GM18507 (cell line): ENCODE data around the gene BAK1.
A peak's percentile ranks its signal among the peaks of the same experiment; 100 is the strongest.

ENCODE experiments used
- DNase-seq: peaks from one replicate; pipeline ENCODE4 v3.0.0; 2011; ENCODE audit warnings: low read depth; ENCODE audit not compliant: insufficient read length; ENCODE audit errors: extremely low spot score
- FAIRE-seq: peaks from 2 replicates; lab custom pipeline; 2011; peaks lifted over from hg19 to GRCh38; lab: Jason Lieb, UNC

The BAK1 gene

DNA sequence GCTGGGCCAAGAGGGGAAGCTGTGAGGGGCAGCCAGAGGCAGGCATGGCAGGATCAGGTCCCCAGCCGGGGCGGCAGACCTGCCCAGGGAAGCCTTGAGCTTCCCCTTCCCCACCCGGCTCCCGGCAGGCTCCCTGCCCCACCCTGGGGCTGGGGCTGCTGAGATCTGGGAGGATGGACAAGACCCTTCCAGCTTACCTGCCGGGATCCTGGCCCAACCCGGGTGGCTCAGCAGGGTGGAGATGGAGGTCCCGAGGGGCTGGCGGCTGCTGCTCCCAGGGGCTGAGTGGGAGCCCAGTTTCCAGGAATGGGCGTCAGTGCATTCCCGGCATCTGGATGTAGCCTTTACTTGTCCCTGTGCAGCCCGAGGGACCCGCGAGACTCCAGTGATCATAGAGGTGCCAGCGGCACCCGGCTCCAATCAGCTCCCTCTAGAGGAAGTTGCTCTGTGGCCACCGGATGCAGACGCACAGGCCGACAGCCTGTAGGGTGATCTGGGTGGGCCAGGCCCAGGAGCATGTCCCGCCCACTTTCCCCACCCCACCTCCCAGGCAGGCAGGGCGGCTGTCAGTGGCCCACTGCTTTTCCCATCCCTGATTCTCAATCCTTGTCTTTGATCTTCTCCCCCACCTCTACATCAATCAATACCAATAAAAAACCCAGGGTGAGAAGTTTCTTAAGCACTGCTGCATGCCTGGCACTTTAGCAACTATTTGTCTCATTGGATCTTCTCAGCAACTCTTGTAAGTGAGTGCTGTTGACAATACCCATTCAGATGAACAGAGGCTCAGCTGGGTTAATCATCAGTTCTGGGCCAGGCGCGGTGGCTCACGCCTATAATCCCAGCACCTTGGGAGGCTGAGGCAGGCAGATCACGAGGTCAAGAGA is at the start of gene BAK1:
Gene BAK1, minus strand, starts transcription at position 449 of the 887 bp plus-strand sequence. CDS start 2,672 bp downstream, outside the sequence.
- peak; percentile 81 for DNase-seq
- peak; percentile 83 for FAIRE-seq

DNA sequence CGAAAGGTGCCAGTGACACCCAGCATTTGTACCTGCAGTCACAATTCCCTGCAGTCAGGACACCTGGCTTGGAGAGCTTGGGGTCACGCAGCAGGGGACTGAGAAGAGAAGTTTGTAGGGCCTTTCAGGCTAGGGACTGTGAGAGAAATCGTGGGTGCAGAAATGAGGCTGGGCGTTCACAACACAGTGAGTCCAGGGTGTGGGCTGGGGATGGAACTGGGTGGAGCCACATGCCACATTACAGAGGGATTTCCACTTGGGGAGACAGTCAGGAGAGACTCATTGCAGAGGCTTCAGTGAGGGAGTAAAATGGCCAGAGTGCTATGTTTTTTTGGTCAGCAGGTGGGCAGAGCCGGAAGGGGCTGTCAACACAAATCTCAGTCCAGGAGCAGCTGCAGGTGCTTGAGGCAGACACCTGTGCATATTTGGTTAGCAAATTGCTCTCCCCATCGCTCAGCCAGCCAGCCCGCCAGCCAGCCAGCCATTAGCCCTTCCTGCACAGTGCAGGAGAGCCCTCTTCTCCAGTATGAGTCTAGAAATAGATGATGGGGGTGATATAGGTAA is 48.4 kb upstream of the BAK1 start:
- DNase-seq (no peak), FAIRE-seq (no peak)

- no peak for FAIRE-seq
Observed at GRCh38 chr6:33627876-33628275, 47.8 kb upstream of the BAK1 start.

DNA sequence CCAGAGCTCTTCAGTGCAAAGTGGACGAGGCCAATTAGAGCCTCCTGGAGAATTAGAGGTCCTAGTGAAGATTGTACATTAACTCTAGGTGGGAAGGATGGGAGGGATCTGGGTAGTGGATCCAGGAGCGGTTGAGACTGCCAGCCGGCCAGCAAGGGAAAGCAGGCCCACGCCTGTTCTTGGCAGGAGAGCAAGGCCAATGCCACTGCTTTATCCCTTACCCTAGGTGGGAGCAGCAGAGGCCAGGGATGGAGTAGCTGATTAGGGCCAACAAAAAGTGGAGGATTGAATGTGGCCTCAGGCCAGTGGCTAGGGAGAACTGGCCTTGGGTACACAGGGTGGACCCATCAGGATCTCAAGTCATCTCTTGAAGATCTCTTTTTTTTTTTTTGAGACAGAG is 44.8 kb upstream of the BAK1 start:
- DNase-seq, result no peak
- FAIRE-seq, result no peak

More at GRCh38 chr6:33627876-33628275, 47.8 kb upstream of the BAK1 start:
- DNase-seq, result no peak

GRCh38 chr6:33623895-33624381 is 43.9 kb upstream of the BAK1 start:
- DNase-seq (no peak), FAIRE-seq (no peak)

DNA sequence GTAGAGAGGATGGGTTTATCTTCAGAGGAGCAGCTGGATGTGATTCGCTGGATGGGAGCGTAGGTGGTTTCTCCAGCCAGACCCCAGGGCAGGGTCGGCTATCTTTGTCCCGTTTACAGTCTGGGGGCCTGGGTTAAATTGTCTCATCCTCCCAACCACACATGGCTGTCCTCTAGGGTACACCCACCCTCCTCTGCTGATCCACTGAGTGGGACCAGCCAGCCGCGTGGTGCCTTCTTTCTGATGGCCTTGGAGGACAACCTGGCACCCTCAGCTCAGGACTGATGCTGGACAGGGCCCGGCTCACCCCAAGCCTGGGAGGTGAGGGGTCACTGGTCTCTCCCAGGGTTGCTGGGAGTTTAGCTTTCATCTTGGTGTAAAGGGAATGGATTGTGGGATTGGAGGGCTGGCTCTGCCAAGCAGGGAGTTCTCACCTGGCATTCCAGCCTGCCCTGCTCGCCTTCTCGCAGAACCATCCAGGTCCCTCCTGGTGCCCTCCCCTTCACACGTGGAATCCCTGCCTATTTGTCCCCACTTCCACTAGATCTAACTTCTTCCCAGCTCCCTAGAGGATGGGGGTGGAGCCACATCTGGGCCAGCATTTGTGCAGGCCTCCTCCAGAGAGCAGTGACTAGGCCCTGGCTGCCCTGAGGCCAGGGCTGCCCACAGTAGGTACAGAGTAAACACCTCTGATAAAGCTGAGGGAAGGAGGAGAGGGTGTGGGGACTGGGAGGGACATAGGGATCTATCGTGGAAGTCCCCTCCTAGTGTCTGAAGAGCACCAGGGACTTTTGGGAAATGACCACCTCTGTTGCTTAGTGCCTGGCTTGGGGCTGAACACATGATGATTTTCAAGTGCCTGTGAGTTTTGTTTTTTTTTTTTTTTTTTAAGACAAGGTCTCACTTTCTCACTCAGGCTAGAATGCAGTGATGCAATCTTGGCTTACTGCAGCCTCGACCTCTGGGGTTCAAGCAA is 42.7 kb upstream of the BAK1 start:
- DNase-seq (no peak), FAIRE-seq (no peak)

GRCh38 chr6:33621711-33622388 is 41.8 kb upstream of the BAK1 start:
- FAIRE-seq, result no peak

DNA sequence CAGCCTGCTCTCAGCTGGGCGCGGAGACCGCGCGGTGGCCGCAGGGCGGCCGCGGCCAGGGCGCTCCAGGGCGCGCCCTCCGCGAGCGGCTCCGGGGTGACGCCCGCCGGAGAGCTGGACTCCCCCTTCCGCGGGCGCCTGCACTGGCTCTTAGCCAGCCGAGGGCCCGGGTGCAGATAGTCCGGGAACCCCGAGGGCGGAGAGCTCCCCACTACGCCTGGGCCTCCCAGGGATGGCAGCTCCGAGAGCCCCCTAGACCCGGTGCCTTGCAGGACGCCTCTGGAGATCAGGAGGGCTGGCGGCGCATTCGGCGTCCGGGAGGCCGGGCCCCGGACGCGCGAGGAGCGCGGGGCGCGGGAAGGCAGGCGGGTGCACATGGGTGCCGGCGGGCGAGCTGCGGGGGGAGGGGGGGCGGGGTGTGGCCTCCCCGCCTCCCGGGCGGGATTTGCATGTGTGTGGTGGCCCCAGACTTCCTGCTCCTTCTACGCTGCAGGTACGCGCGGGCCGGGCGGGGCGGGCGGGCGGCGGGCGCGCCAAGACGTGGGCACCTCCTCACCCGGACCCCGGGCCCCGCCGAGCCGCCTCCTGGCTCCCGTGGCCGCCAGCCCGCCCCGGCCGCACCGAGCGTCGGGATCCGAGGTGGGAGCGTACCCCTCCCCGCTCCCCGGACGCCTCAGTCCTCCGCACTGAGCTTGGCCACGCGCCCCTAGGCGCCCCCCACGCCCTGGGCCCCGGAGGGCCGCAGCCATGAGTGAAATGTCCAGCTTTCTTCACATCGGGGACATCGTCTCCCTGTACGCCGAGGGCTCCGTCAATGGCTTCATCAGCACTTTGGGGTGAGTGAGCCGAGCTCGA is 41.0 kb upstream of the BAK1 start, which contains the start of gene ITPR3:
Gene ITPR3, plus strand, starts transcription at position 467 of the 855 bp plus-strand sequence. Its CDS starts 281 bp downstream, at position 748.
- FAIRE-seq (no peak), DNase-seq (peak; percentile 94)

More at GRCh38 chr6:33621711-33622388, 41.8 kb upstream of the BAK1 start:
- no peak for DNase-seq

- no peak for DNase-seq
- peak; percentile 42 for FAIRE-seq
Observed at GRCh38 chr6:33620158-33620855, 40.2 kb upstream of the BAK1 start.

- no peak for FAIRE-seq
- DNase-seq, result no peak
Observed at GRCh38 chr6:33619166-33619840, 39.2 kb upstream of the BAK1 start.

- FAIRE-seq (no peak), DNase-seq (no peak)
Observed at GRCh38 chr6:33616913-33617312, 36.8 kb upstream of the BAK1 start.

GRCh38 chr6:33616113-33616512 is 36.0 kb upstream of the BAK1 start:
- FAIRE-seq, result no peak
- no peak for DNase-seq

DNA sequence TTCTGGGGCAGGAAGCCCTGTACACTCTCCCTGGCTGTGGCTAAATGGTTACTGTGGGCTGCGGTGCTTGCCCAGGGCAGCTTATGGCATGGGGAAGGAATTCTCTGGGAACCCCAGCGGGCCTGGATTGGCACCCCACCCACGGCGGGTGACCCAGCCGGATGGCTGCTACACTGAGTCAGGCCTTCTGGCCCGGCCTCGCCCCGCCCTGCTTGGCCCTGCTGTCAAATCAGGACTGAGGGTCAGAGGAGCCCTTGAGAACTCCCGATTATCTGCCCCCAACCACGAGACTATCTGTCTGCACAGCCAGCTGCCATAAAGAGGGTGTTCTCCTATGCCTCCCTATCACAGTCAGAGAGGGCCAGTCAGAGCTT is 33.7 kb upstream of the BAK1 start:
- FAIRE-seq (no peak), DNase-seq (no peak)

DNA sequence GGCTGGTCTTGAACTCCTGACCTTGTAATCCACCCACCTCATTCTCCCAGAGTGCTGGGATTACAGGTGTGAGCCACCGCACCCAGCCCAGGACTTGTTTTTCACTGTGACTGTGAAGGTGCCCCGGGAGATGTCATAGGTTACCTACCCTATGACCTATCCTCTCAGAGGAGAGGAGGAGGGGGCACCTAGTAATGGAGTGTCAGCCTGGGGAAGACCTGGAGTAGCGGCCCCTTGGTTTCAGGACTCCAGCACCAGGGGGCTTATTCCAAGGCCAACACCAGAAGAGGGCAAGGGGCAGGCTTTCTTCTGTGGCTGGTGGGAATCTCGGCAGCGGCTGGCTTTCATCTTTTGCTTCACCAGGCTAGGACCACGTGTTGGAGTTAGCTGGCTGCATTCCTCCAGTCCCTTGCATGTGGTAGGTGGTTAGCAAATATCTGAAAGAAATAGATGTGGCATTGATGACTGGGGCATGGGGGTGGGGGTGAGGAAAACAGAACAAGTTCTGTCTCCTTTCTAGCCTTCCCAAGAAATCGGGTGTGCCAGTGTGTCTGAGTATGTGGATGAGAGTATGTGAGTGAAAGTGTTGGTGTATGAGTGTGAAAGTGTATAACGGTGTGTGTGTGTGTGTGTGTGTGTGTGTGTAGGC is 33.2 kb upstream of the BAK1 start:
- FAIRE-seq (no peak), DNase-seq (no peak)

DNA sequence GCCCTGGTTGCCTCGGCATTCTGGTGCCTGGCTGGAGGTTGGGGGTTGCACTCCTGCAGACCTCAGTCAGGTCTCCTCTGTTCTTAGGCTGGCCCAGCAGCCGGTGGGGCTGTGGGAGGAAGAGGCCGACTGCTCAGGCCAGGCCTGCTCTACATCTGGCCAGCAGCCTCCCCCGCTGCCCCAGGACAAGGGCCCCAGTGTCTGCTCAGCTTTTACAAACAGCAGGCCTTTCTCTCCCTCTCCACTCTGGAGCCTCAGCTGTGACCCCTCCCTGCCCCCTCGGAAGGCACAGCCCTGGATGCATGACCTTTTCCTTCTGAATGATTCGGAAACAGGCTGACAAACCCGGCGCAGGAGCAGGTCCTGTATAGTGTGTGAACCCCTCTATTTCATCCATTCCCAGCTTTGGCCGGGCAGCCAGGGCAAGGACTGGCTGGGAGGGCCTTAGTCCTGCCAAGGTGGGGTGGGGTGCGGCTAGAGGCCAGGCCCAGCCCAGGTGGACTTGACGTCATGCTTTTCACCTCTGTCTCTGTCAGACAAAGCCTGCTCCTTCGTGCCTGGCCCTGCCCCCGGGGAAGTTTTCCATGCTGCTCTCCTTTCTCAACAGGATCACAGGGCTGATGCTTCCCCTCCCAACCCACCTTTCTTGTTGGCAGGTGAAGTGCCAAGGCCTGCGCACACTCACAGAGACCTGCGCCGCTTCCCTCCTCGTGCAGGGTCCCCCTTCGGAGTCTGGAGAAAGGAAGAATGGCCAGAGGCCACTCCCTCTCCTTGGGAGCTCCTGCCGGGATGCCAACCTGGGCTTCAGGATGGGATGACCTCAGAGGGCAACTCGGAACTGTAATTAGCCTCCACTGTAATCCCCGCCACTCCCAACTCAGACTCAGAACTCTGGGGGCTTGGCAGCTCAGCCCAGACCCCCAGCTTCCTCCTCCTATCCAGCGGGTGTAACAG is 31.0 kb upstream of the BAK1 start:
- FAIRE-seq (no peak), DNase-seq (no peak)

- no peak for FAIRE-seq
Observed at GRCh38 chr6:33610067-33610466, 30.0 kb upstream of the BAK1 start.

More at GRCh38 chr6:33610067-33610466, 30.0 kb upstream of the BAK1 start:
- DNase-seq, result no peak
